K562 (cell line): ENCODE data around the gene KLHDC10. TPM values are rescaled to one million over a fixed set of nuclear protein-coding genes. Genes with fewer than 3 reads are reported as not detected.
"Not testable (repeated sequence)": the region's sequence is repeated elsewhere in the genome, so short reads cannot be mapped to it uniquely, and the experiment has no call there.

ENCODE experiments used
- ATAC-seq: fragments of 200-7000 bp; cut with Tn5 transposase; 3 replicates; pipeline ENCODE4 v1.9.1; 2020; ENCODE audit warnings: moderate library complexity
- BruUV-seq: library from RNA; stranded (reverse); fragments of 400-500 nt; replicated peaks from 2 replicates; lab custom pipeline; 2021; lab: Mats Ljungman, UMichigan
- CTCF ChIA-PET: fragments of 300-600 bp; formaldehyde crosslinking; extraction: SDS; loops from one replicate; lab custom pipeline; 2021; ENCODE audit warnings: low intra/inter-chr PET ratio; lab: Yijun Ruan, JAX
- POLR2A ChIA-PET: fragments of 300-600, 350-650 bp; sonication (Branson Sonifier 250); formaldehyde crosslinking; extraction: SDS; loops from one replicate; lab custom pipeline; 2021; ENCODE audit warnings: antibody characterized with exemption, inconsistent platforms; lab: Yijun Ruan, JAX
- DNase-seq, 4 experiments: peaks; one replicate each; pipeline versions ENCODE4 v3.0.0 to v3.0.0-alpha.2; 2011 to 2018; ENCODE audit warnings: low spot score in 3 of 4, mixed read lengths in 3 of 4; ENCODE audit errors: extremely low read depth in 1 of 4
- FAIRE-seq: peaks from 2 replicates; lab custom pipeline; 2011; peaks lifted over from hg19 to GRCh38; lab: Jason Lieb, UNC
- H2AFZ ChIP-seq: 2 replicates; pipeline ENCODE4 v1.6.0; 2011; ENCODE audit warnings: low read depth, low read length, control low read depth, inconsistent platforms
- H3K27ac ChIP-seq: fragments of 200-600 bp; 3 replicates; pipeline ENCODE4 v1.8.0; 2011; ENCODE audit warnings: low read depth, mild to moderate bottlenecking, control low read depth, inconsistent platforms, low read length, moderate library complexity, mixed read lengths; ENCODE audit errors: extremely low read depth
- H3K27me3 ChIP-seq, 2 experiments: fragments of 300-600 bp in 1 of 2; 2 replicates in 1 of 2; 3 replicates in 1 of 2; pipeline versions ENCODE4 v1.6.0 to v1.8.0; 2011; ENCODE audit warnings: inconsistent platforms in 2 of 2, low read length in 2 of 2, mild to moderate bottlenecking in 1 of 2, mixed read lengths in 1 of 2, moderate library complexity in 1 of 2; ENCODE audit not compliant: control insufficient read depth in 2 of 2, insufficient read depth in 2 of 2
- H3K36me3 ChIP-seq: fragments of 300-600 bp; 3 replicates; pipeline ENCODE4 v1.8.0; 2011; ENCODE audit warnings: mild to moderate bottlenecking, low read length, inconsistent platforms; ENCODE audit not compliant: control insufficient read depth, insufficient read depth
- H3K4me1 ChIP-seq, 2 experiments: fragments of 200-600 bp in 1 of 2; replicated peaks in 1 of 2; 2 replicates in 1 of 2; 3 replicates in 1 of 2; pipeline versions ENCODE4 v1.5.1 to v1.8.0; 2011; ENCODE audit warnings: inconsistent platforms in 2 of 2, low read length in 2 of 2, mild to moderate bottlenecking in 1 of 2, mixed read lengths in 1 of 2, moderate library complexity in 1 of 2; ENCODE audit not compliant: control insufficient read depth in 2 of 2, insufficient read depth in 2 of 2
- H3K4me2 ChIP-seq: 2 replicates; pipeline ENCODE4 v1.6.1; 2011; ENCODE audit warnings: low read length, control low read depth, inconsistent platforms, mixed read lengths; ENCODE audit not compliant: insufficient read depth
- H3K4me3 ChIP-seq: fragments of 200-600 bp; sonication (generic), shearing (Covaris generic); 2 replicates; pipeline ENCODE4 v1.5.1; 2016; ENCODE audit warnings: control low read depth, inconsistent platforms
- H3K79me2 ChIP-seq: fragments of 200-600 bp; 3 replicates; pipeline ENCODE4 v1.8.0; 2011; ENCODE audit warnings: low read length, inconsistent platforms; ENCODE audit not compliant: control insufficient read depth, insufficient read depth
- H3K9ac ChIP-seq, 2 experiments: 2 replicates each; pipeline versions ENCODE4 v1.6.0 to v1.6.1; 2011; ENCODE audit warnings: low read depth in 2 of 2, low read length in 2 of 2, control low read depth in 1 of 2, inconsistent platforms in 1 of 2, mild to moderate bottlenecking in 1 of 2, mixed read lengths in 1 of 2; ENCODE audit not compliant: insufficient read depth in 1 of 2
- H3K9me1 ChIP-seq: one replicate; pipeline ENCODE4 v1.6.0; 2011; ENCODE audit warnings: inconsistent platforms, mild to moderate bottlenecking, low read length, moderate library complexity; ENCODE audit not compliant: control insufficient read depth, insufficient read depth
- H3K9me3 ChIP-seq: replicated peaks from 2 replicates; pipeline ENCODE4 v1.5.1; 2011; ENCODE audit warnings: low read depth, low read length, inconsistent platforms; ENCODE audit not compliant: control insufficient read depth, insufficient read depth
- H4K20me1 ChIP-seq: replicated peaks from 2 replicates; pipeline ENCODE4 v1.6.1; 2011; ENCODE audit warnings: low read length, inconsistent platforms, mixed read lengths; ENCODE audit not compliant: control insufficient read depth, insufficient read depth
- CEBPB ChIP-seq: fragments of 450-650 bp; IDR thresholded peaks from 2 replicates; pipeline ENCODE4 v1.6.1; 2016; ENCODE audit warnings: missing genetic modification characterization, missing compliant biosample characterization
- CEBPG ChIP-seq, 3 experiments: fragments of 200-800 bp in 1 of 3; sonication (Bioruptor generic) in 1 of 3; sonication (generic) in 1 of 3; formaldehyde crosslinking in 1 of 3; IDR thresholded peaks in 2 of 3; conservative IDR thresholded peaks in 1 of 3; 2 replicates each; pipeline versions ENCODE4 v1.6.1 to v1.8.0; 2016 to 2022; ENCODE audit warnings: missing compliant biosample characterization in 2 of 3, missing genetic modification characterization in 2 of 3, mild to moderate bottlenecking in 1 of 3, missing genetic modification reagents in 1 of 3
- NFIC ChIP-seq: fragments of 450-650 bp; IDR thresholded peaks from 2 replicates; pipeline ENCODE4 v1.6.1; 2017; ENCODE audit warnings: mild to moderate bottlenecking, inconsistent platforms
- SAFB2 ChIP-seq: fragments of 200-400 bp; formaldehyde crosslinking; IDR thresholded peaks from 2 replicates; pipeline ENCODE4 v1.6.1; 2018; ENCODE audit warnings: borderline replicate concordance, low read length, low read depth, moderate library complexity; ENCODE audit not compliant: severe bottlenecking
- WGBS: fragments of 100-300 bp; shearing (Covaris generic); methylation state at CpG from one replicate; pipeline ENCODE4 v1.1.6; 2016; ENCODE audit warnings: low coverage, mixed read lengths; ENCODE audit not compliant: insufficient coverage; ENCODE audit errors: missing lambda C conversion rate; 5-methylcytosine and 5-hydroxymethylcytosine counted together
- in situ Hi-C: fragments of 300-500 bp; cut with MboI; formaldehyde crosslinking; loops from 4 replicates; pipeline ENCODE4 v1.15.0; 2018; ENCODE audit warnings: inconsistent platforms, mixed read lengths
- intact Hi-C: fragments of 100-400 bp; cut with micrococcal nuclease; formaldehyde crosslinking; loops from 2 replicates; pipeline ENCODE4 v1.14.2; 2022
- polyA plus RNA-seq, 8 experiments: library from polyadenylated mRNA; depleted of rRNA in 4 of 8; stranded (reverse) in 5 of 8; unstranded in 3 of 8; fragments of >200 nt; fragmentation: Nextera tagmentation in 2 of 8; fragmentation: Illumina TruSeq in 1 of 8; extraction: Ambion mirVana in 2 of 8; extraction: Trizol in 1 of 8; gene quantifications; 2 replicates each; pipeline versions ENCODE4 v1.2.1 to v1.2.3, GENCODE V29; 2011 to 2014; ENCODE audit warnings: inconsistent platforms in 1 of 8, missing spikeins in 1 of 8
- total RNA-seq, 7 experiments: library from RNA; depleted of rRNA in 6 of 7; stranded (reverse); fragments of >200 nt in 6 of 7; fragmentation: Illumina TruSeq in 2 of 7; extraction: Trizol in 2 of 7; gene quantifications; 2 replicates each; pipeline versions ENCODE4 v1.2.1 to v1.2.3, GENCODE V29; 2011 to 2021; ENCODE audit warnings: low replicate concordance in 1 of 7

KLHDC10 gene
- total and polyA plus RNA-seq, 9 of the 15 experiments (the other 6 are each of a cell fraction or from before 2014, with no cell fraction given), result 9.8 to 80.5 (median 31.4) TPM

GRCh38 chr7:130079846-130080394, 9.6 kb downstream of the KLHDC10 start:
- Histone ChIP-seq H4K20me1 (0 out of 2 replicates have a peak, but pooled peaks cover 4% of the 10 kb centered on the region), H3K27me3 (no peaks in the 10 kb centered on the region), H3K27ac (no peak overlapping the region), H3K9me3 (no peaks in the 10 kb centered on the region), H2AFZ (no peak overlapping the region), H3K79me2 (peaks cover 95% of the 10 kb centered on the region), H3K4me1 (peaks cover 0 to 5% of the 10 kb centered on the region in 2 experiments; a peak in 2 of 5 replicates), H3K9me1 (no peaks in the 10 kb centered on the region), H3K4me3 (no peak overlapping the region), H3K4me2 (no peak overlapping the region), H3K9ac (no peak overlapping the region), H3K36me3 (peaks cover 39% of the 10 kb centered on the region)
- no peak for ATAC-seq
- WGBS, result 61% methylated on average over 3 of the region's 3 CpGs
- intact Hi-C loops, result loop anchor here (10.0 kb wide), 1 partner anchor 285 kb away; no protein-coding TSS in a partner anchor
- in situ Hi-C loops, result no loop called here
- CTCF ChIA-PET, result no interaction called here
- FAIRE-seq, result no peak
- POLR2A ChIA-PET, result interaction anchor here (0.7 kb wide), 1 partner anchor 407 kb away, joined by 4 read pairs; no protein-coding TSS in a partner anchor
- DNase-seq, result no peak
- no TSS peak for BruUV-seq
- TF ChIP-seq NFIC (peak; percentile 50; the same call in 1 of the 2 replicates), SAFB2 (no peak)

- peaks cover 92% of the 10 kb centered on the region for H3K79me2 ChIP-seq
- H3K9me3 ChIP-seq; H2AFZ ChIP-seq; ATAC-seq; H3K9me1 ChIP-seq; in situ Hi-C loops; H3K27me3 ChIP-seq; intact Hi-C loops; H3K4me2 ChIP-seq; H3K9ac ChIP-seq; H3K4me1 ChIP-seq; H4K20me1 ChIP-seq; FAIRE-seq; H3K4me3 ChIP-seq; H3K27ac ChIP-seq; DNase-seq; TF ChIP-seq CEBPG (tag; conservative IDR thresholded peaks at IDR 0.05 in 1 of 2, IDR thresholded peaks at IDR 0.05 in 1 of 2): not testable (repeated sequence)
- BruUV-seq, result TSS peak; percentile 6
- 96% methylated on average over 4 of the region's 4 CpGs for WGBS
- CTCF ChIA-PET, result interaction anchor here (1.4 kb wide), 1 partner anchor 12 kb away, joined by 3 read pairs; no protein-coding TSS in a partner anchor
- POLR2A ChIA-PET, result interaction anchor here (1.1 to 1.4 kb wide), 3 partner anchors 12 to 58 kb away, joined by 3 to 11 read pairs (median 4); partner anchors contain the start of gene KLHDC10
- TF ChIP-seq CEBPB (tag) (peak; percentile 57; the same call in 1 of the 2 replicates), CEBPG (CRISPR knock-in tag; IDR thresholded peaks at IDR 0.05) (peak; percentile 46)
- TF ChIP-seq, all 486 proteins: peak for 2; not testable (repeated sequence) for 484
- peaks cover 34% of the 10 kb centered on the region for H3K36me3 ChIP-seq
Observed at GRCh38 chr7:130083497-130083896, 13.2 kb downstream of the KLHDC10 start.
